Nephron (organoid): ENCODE results near the gene QDPR.

ENCODE experiments used
- H3K27ac Mint-ChIP-seq, 3 experiments: 2 replicates each; pipeline ENCODE4 v1.8.0; 2020; ENCODE audit warnings: mixed read lengths in 3 of 3, mild to moderate bottlenecking in 2 of 3, moderate library complexity in 1 of 3
- H3K27me3 Mint-ChIP-seq: 2 replicates; pipeline ENCODE4 v1.8.0; 2021; ENCODE audit warnings: low read depth, mild to moderate bottlenecking, moderate library complexity, mixed read lengths
- H3K36me3 Mint-ChIP-seq: 2 replicates; pipeline ENCODE4 v1.8.0; 2020; ENCODE audit warnings: low read depth, mixed read lengths
- H3K4me1 Mint-ChIP-seq: 2 replicates; pipeline ENCODE4 v1.8.0; 2020; ENCODE audit warnings: mixed read lengths
- H3K4me3 Mint-ChIP-seq, 3 experiments: 2 replicates each; pipeline ENCODE4 v1.8.0; 2020; ENCODE audit warnings: mild to moderate bottlenecking in 3 of 3, mixed read lengths in 3 of 3, moderate library complexity in 2 of 3
- H3K9me3 Mint-ChIP-seq: 2 replicates; pipeline ENCODE4 v1.8.0; 2020; ENCODE audit warnings: mixed read lengths
- TF ChIP-seq, protein P1 (sequence below), 3 experiments: fragments of 200-600 bp; sonication (generic); IDR thresholded peaks; one replicate each; pipeline ENCODE4 v1.5.0; 2021; ENCODE audit warnings: antibody characterized with exemption in 3 of 3; ENCODE audit not compliant: unreplicated experiment in 3 of 3

QDPR gene

DNA sequence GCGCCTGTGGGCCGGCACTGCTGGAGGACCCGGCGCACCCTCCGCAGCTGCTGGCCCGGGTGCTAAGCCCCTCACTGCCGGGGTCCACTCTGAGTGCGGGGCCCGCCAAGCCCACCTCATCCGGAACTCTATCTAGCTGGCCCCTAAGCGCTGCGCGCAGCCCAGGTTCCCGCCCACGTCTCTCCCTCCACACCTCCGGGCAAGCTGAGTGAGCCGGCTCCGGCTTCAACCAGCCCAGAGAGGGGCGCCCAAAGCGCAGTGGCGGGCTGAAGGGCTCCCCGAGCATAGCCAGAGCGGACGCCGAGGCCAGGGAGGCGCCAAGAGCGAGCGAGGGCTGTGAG lies 75.2 kb downstream of the QDPR start:
- peaks cover 13% of the 10 kb centered on the region for H3K9me3 Mint-ChIP-seq
- no peaks in the 10 kb centered on the region for H3K27me3 Mint-ChIP-seq
- no peaks in the 10 kb centered on the region for H3K36me3 Mint-ChIP-seq
- TF ChIP-seq, protein P1, sequence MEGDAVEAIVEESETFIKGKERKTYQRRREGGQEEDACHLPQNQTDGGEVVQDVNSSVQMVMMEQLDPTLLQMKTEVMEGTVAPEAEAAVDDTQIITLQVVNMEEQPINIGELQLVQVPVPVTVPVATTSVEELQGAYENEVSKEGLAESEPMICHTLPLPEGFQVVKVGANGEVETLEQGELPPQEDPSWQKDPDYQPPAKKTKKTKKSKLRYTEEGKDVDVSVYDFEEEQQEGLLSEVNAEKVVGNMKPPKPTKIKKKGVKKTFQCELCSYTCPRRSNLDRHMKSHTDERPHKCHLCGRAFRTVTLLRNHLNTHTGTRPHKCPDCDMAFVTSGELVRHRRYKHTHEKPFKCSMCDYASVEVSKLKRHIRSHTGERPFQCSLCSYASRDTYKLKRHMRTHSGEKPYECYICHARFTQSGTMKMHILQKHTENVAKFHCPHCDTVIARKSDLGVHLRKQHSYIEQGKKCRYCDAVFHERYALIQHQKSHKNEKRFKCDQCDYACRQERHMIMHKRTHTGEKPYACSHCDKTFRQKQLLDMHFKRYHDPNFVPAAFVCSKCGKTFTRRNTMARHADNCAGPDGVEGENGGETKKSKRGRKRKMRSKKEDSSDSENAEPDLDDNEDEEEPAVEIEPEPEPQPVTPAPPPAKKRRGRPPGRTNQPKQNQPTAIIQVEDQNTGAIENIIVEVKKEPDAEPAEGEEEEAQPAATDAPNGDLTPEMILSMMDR (IDR thresholded peaks at IDR 0.05; ENCODE audit: unreplicated experiment in 3 of 3), result no peak
- H3K27ac Mint-ChIP-seq, result no peak overlapping the region
- no peaks in the 10 kb centered on the region for H3K4me1 Mint-ChIP-seq
- H3K4me3 Mint-ChIP-seq, result no peak overlapping the region
